ENCODE results near the gene MYH6. TPM values are rescaled to one million over a fixed set of nuclear protein-coding genes. Genes with fewer than 3 reads are reported as not detected.
"Not testable (repeated sequence)": the region's sequence is repeated elsewhere in the genome, so short reads cannot be mapped to it uniquely, and the experiment has no call there.

MYH6 gene
- total RNA-seq, 1 donor from 2014 or later = not detected

GRCh38 chr14:23418021-23418420, 9.9 kb upstream of the MYH6 start:
- H3K36me3 ChIP-seq (ENCODE audit: insufficient read depth, low read length) = no peaks in the 10 kb centered on the region
- no peaks in the 10 kb centered on the region for H3K79me2 ChIP-seq (ENCODE audit: insufficient read depth, low read length)
- no peaks in the 10 kb centered on the region for H3K9me3 ChIP-seq (ENCODE audit: insufficient read depth, low read depth, low read length)
- no peak overlapping the region for H3K4me3 ChIP-seq (ENCODE audit: insufficient read depth, low read depth, low read length)
- Mint-ChIP-seq H3K9me3 (ENCODE audit: unreplicated experiment) (peaks cover 6% of the 10 kb centered on the region), H3K4me1 (ENCODE audit: low read depth, unreplicated experiment) (no peaks in the 10 kb centered on the region), H3K4me3 (ENCODE audit: unreplicated experiment) (no peak overlapping the region), H3K36me3 (ENCODE audit: low read depth, unreplicated experiment) (peaks cover 2% of the 10 kb centered on the region), H3K27me3 (ENCODE audit: low read depth, unreplicated experiment) (peaks cover 61% of the 10 kb centered on the region), H3K27ac (ENCODE audit: unreplicated experiment) (no peak overlapping the region)
- no peaks in the 10 kb centered on the region for H4K20me1 ChIP-seq (ENCODE audit: insufficient read depth, low read length)
- H3K4me2 ChIP-seq (ENCODE audit: low read length) = no peak overlapping the region
- FAIRE-seq (no peak), DNase-seq (ENCODE audit: low read depth) (no peak)
- H2AFZ ChIP-seq (ENCODE audit: low read depth, low read length) = no peak overlapping the region
- no peak for TF ChIP-seq CTCF (IDR thresholded peaks at IDR 0.05; ENCODE audit: insufficient read depth, low read depth, low read length)
- no peak for TF ChIP-seq EZH2 (IDR thresholded peaks at IDR 0.05; ENCODE audit: insufficient read depth, low read length)
- H3K4me1 ChIP-seq (ENCODE audit: insufficient read depth, low read length) = no peaks in the 10 kb centered on the region
- no peaks in the 10 kb centered on the region for H3K27me3 ChIP-seq (ENCODE audit: insufficient read depth, low read length)
- no peak overlapping the region for H3K27ac ChIP-seq (ENCODE audit: low read depth, low read length)
- no peak overlapping the region for H3K9ac ChIP-seq (ENCODE audit: low read length)

- not testable (repeated sequence) for H3K4me1 Mint-ChIP-seq (ENCODE audit: low read depth, unreplicated experiment); H3K9me3 Mint-ChIP-seq (ENCODE audit: unreplicated experiment)
- H3K27me3 Mint-ChIP-seq (ENCODE audit: low read depth, unreplicated experiment) = peaks cover 65% of the 10 kb centered on the region
Observed at GRCh38 chr14:23417269-23417668, 9.2 kb upstream of the MYH6 start.

GRCh38 chr14:23416801-23417200, 8.7 kb upstream of the MYH6 start:
- no peak for FAIRE-seq
- no peak overlapping the region for H3K4me3 ChIP-seq (ENCODE audit: insufficient read depth, low read depth, low read length)
- no peaks in the 10 kb centered on the region for H3K4me1 ChIP-seq (ENCODE audit: insufficient read depth, low read length)
- Mint-ChIP-seq H3K9me3 (ENCODE audit: unreplicated experiment) (peaks cover 6% of the 10 kb centered on the region), H3K4me3 (ENCODE audit: unreplicated experiment) (no peak overlapping the region), H3K27me3 (ENCODE audit: low read depth, unreplicated experiment) (peaks cover 65% of the 10 kb centered on the region), H3K27ac (ENCODE audit: unreplicated experiment) (no peak overlapping the region), H3K4me1 (ENCODE audit: low read depth, unreplicated experiment) (no peaks in the 10 kb centered on the region), H3K36me3 (ENCODE audit: low read depth, unreplicated experiment) (peaks cover 2% of the 10 kb centered on the region)
- DNase-seq (ENCODE audit: low read depth) = no peak
- no peaks in the 10 kb centered on the region for H4K20me1 ChIP-seq (ENCODE audit: insufficient read depth, low read length)
- no peak overlapping the region for H3K9ac ChIP-seq (ENCODE audit: low read length)
- no peaks in the 10 kb centered on the region for H3K9me3 ChIP-seq (ENCODE audit: insufficient read depth, low read depth, low read length)
- H3K27me3 ChIP-seq (ENCODE audit: insufficient read depth, low read length) = no peaks in the 10 kb centered on the region
- TF ChIP-seq CTCF (IDR thresholded peaks at IDR 0.05; ENCODE audit: insufficient read depth, low read depth, low read length) (no peak), EZH2 (IDR thresholded peaks at IDR 0.05; ENCODE audit: insufficient read depth, low read length) (no peak)
- H3K27ac ChIP-seq (ENCODE audit: low read depth, low read length) = no peak overlapping the region
- H2AFZ ChIP-seq (ENCODE audit: low read depth, low read length) = no peak overlapping the region
- no peaks in the 10 kb centered on the region for H3K79me2 ChIP-seq (ENCODE audit: insufficient read depth, low read length)
- H3K4me2 ChIP-seq (ENCODE audit: low read length) = no peak overlapping the region
- no peaks in the 10 kb centered on the region for H3K36me3 ChIP-seq (ENCODE audit: insufficient read depth, low read length)

More at GRCh38 chr14:23417269-23417668, 9.2 kb upstream of the MYH6 start:
- H3K4me3 Mint-ChIP-seq (ENCODE audit: unreplicated experiment); FAIRE-seq; H3K36me3 ChIP-seq (ENCODE audit: insufficient read depth, low read length); H3K4me3 ChIP-seq (ENCODE audit: insufficient read depth, low read depth, low read length); DNase-seq (ENCODE audit: low read depth); H2AFZ ChIP-seq (ENCODE audit: low read depth, low read length); H3K27me3 ChIP-seq (ENCODE audit: insufficient read depth, low read length); H3K9me3 ChIP-seq (ENCODE audit: insufficient read depth, low read depth, low read length); H3K27ac ChIP-seq (ENCODE audit: low read depth, low read length); H3K27ac Mint-ChIP-seq (ENCODE audit: unreplicated experiment); H3K4me1 ChIP-seq (ENCODE audit: insufficient read depth, low read length); H3K4me2 ChIP-seq (ENCODE audit: low read length); H3K9ac ChIP-seq (ENCODE audit: low read length); H3K79me2 ChIP-seq (ENCODE audit: insufficient read depth, low read length); H3K36me3 Mint-ChIP-seq (ENCODE audit: low read depth, unreplicated experiment); H4K20me1 ChIP-seq (ENCODE audit: insufficient read depth, low read length): not testable (repeated sequence)
